HCEC 1CT (cell line): Measurements from ENCODE around the gene MICAL1.
A peak's percentile ranks its signal among the peaks of the same experiment; 100 is the strongest.

Experiments used
- DNase-seq: peaks from one replicate; pipeline ENCODE4 v3.0.0-alpha.2; 2017

The MICAL1 gene

GRCh38 chr6:109428889-109429477 lies 26.6 kb downstream of the MICAL1 start:
- peak; percentile 65 for DNase-seq

- DNase-seq, result no peak
Measured at GRCh38 chr6:109424946-109425345, 30.6 kb downstream of the MICAL1 start.

DNA sequence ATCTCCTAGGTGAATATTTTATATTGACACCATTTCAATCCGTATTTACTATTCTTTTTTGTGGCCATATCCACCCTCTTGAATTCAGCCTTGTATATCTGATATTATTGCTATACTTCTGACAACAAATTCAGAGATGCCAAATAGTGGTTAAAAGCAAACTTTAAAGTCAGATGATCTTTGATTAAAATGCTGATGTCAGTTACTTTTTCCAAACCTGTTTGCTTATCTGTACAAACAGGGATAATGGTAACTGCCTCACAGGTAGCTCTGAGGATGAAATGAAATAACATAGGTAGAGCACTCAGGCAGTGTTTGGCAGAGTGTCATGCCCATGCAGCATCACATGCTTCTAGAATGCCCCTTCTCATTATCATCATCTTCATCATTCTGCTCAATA lies 34.4 kb downstream of the MICAL1 start:
- DNase-seq, result no peak

GRCh38 chr6:109420751-109421150 lies 34.8 kb downstream of the MICAL1 start:
- no peak for DNase-seq

GRCh38 chr6:109417646-109418045 lies 37.9 kb downstream of the MICAL1 start:
- no peak for DNase-seq

GRCh38 chr6:109411034-109411433 lies 44.5 kb downstream of the MICAL1 start:
- DNase-seq, result no peak

GRCh38 chr6:109406196-109406595 lies 49.4 kb downstream of the MICAL1 start:
- DNase-seq, result peak; percentile 86

- DNase-seq, result no peak
Measured at GRCh38 chr6:109397020-109397419, 58.6 kb downstream of the MICAL1 start.

DNA sequence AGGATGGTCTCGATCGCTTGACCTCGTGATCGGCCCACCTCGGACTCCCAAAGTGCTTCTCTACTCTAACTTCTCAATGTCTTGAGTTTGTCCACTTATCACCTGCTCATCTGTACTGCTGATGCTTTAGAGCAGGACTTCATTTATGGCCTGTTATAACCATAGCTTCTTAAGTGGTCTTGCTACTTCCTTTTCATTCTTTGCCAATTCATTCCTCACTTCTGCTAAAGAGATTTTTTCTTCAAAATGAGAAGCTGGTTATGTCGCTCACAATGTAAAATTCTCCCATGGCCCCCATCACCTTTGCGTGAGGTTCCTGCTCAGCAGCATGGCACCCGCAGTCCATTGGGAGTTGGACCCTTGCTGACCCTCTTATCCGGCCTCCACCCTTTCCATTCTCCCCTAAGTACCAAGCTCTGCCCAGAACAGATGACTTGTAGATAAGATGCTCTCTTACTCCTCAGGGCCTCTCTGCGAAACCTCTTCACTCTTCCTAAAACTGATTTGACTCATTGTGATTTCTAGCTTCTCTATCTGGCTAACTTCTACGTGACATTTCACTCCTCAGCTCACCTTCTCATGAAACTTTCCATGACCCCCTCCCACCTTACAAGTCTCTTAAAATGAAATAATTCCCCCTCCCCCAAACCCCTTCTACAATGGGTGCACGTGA lies 59.4 kb downstream of the MICAL1 start:
- no peak for DNase-seq
